Measurements from ENCODE around the gene LNPK.
"Not testable (repeated sequence)": the region's sequence is repeated elsewhere in the genome, so short reads cannot be mapped to it uniquely, and the experiment has no call there.

Gene LNPK

DNA sequence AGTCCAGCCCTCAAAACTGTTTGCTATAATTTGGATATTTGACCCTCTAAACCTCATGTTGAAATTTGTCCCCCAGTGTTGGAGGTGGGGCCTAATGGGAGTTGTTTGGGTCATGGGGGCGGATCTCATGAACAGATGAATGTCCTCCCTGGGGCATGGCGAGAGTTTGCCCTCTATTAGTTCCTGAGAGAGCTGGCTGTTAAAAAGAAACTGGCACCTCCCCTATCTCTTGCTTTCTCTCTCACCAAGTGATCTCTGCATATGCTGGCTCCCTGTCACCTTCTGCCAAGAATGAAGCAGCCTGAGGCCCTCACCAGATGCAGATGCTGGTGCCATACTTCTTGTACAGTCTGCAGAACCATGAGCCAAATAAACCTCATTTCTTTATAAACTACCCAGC is 12.0 kb downstream of the LNPK start:
- Histone ChIP-seq H3K4me3 (ENCODE audit: low read length) (no peak overlapping the region), H3K79me2 (ENCODE audit: control insufficient read depth, low read length) (peaks cover 5% of the 10 kb centered on the region; the same call in 1 of the 2 replicates), H3K27me3 (ENCODE audit: control insufficient read depth, low read length) (no peaks in the 10 kb centered on the region), H3K9me2 (replicated peaks; ENCODE audit: control insufficient read depth, low read length) (no peaks in the 10 kb centered on the region), H3K36me3 (ENCODE audit: control insufficient read depth, low read length) (peaks cover 42% of the 10 kb centered on the region), H3K4me2 (ENCODE audit: low read length) (no peak overlapping the region), H3F3A (ENCODE audit: control insufficient read depth, insufficient read depth) (no peaks in the 10 kb centered on the region), H3K4me1 (ENCODE audit: control insufficient read depth, low read length) (no peaks in the 10 kb centered on the region), H3K27ac (ENCODE audit: low read depth, low read length) (no peak overlapping the region), H3K9me3 (ENCODE audit: control insufficient read depth, insufficient read depth, low read length) (no peaks in the 10 kb centered on the region), H4K20me1 (ENCODE audit: control insufficient read depth, insufficient read depth, low read depth, low read length) (no peaks in the 10 kb centered on the region)
- TF ChIP-seq EZH2phosphoT487 (IDR thresholded peaks at IDR 0.05; ENCODE audit: borderline replicate concordance, low read length), result no peak
- TF ChIP-seq, protein P1, sequence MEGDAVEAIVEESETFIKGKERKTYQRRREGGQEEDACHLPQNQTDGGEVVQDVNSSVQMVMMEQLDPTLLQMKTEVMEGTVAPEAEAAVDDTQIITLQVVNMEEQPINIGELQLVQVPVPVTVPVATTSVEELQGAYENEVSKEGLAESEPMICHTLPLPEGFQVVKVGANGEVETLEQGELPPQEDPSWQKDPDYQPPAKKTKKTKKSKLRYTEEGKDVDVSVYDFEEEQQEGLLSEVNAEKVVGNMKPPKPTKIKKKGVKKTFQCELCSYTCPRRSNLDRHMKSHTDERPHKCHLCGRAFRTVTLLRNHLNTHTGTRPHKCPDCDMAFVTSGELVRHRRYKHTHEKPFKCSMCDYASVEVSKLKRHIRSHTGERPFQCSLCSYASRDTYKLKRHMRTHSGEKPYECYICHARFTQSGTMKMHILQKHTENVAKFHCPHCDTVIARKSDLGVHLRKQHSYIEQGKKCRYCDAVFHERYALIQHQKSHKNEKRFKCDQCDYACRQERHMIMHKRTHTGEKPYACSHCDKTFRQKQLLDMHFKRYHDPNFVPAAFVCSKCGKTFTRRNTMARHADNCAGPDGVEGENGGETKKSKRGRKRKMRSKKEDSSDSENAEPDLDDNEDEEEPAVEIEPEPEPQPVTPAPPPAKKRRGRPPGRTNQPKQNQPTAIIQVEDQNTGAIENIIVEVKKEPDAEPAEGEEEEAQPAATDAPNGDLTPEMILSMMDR (IDR thresholded peaks at IDR 0.05; ENCODE audit: low read depth, low read length, poor library complexity, severe bottlenecking), result no peak

DNA sequence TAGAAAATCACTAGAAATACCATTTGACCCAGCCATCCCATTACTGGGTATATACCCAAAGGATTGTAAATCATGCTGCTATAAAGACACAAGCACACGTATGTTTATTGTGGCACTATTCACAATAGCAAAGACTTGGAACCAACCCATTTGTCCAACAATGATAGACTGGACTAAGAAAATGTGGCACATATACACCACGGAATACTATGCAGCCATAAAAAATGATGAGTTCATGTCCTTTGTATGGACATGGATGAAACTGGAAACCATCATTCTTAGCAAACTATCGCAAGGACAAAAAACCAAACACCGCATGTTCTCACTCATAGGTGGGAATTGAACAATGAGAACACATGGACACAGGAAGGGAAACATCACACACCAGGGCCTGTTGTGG is 14.9 kb downstream of the LNPK start:
- H3K27me3 ChIP-seq (ENCODE audit: control insufficient read depth, low read length); H3K9me3 ChIP-seq (ENCODE audit: control insufficient read depth, insufficient read depth, low read length); H3K9me2 ChIP-seq (replicated peaks; ENCODE audit: control insufficient read depth, low read length); H3K4me3 ChIP-seq (ENCODE audit: low read length); H3F3A ChIP-seq (ENCODE audit: control insufficient read depth, insufficient read depth); H3K4me1 ChIP-seq (ENCODE audit: control insufficient read depth, low read length); H3K4me2 ChIP-seq (ENCODE audit: low read length); H3K27ac ChIP-seq (ENCODE audit: low read depth, low read length); H4K20me1 ChIP-seq (ENCODE audit: control insufficient read depth, insufficient read depth, low read depth, low read length); H3K79me2 ChIP-seq (ENCODE audit: control insufficient read depth, low read length): not testable (repeated sequence)
- peaks cover 44% of the 10 kb centered on the region for H3K36me3 ChIP-seq (ENCODE audit: control insufficient read depth, low read length)

DNA sequence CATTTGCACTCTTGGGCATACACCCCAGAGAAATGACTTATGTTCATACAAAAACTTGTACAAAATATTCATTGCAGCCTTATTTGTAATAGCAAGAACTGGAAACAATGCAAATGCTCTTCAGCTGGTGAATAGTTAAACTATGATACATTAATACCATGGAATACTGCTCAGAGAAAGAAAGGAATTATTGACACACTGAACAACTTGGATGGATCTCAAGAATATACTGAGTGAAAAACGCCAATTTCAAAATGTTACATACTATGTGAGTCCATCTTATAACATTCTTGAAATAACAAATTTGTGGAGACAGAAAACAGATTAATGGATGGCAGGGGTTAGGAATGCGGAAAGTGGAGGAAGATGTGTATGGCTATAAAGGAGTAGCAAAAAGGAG is 17.2 kb downstream of the LNPK start:
- Histone ChIP-seq H3K9me3 (ENCODE audit: control insufficient read depth, insufficient read depth, low read length) (no peaks in the 10 kb centered on the region), H4K20me1 (ENCODE audit: control insufficient read depth, insufficient read depth, low read depth, low read length) (no peaks in the 10 kb centered on the region), H3F3A (ENCODE audit: control insufficient read depth, insufficient read depth) (no peaks in the 10 kb centered on the region), H3K9me2 (replicated peaks; ENCODE audit: control insufficient read depth, low read length) (no peaks in the 10 kb centered on the region), H3K27me3 (ENCODE audit: control insufficient read depth, low read length) (no peaks in the 10 kb centered on the region), H3K4me3 (ENCODE audit: low read length) (no peak overlapping the region), H3K79me2 (ENCODE audit: control insufficient read depth, low read length) (no peaks in the 10 kb centered on the region), H3K27ac (ENCODE audit: low read depth, low read length) (no peak overlapping the region), H3K4me1 (ENCODE audit: control insufficient read depth, low read length) (no peaks in the 10 kb centered on the region), H3K36me3 (ENCODE audit: control insufficient read depth, low read length) (peaks cover 35% of the 10 kb centered on the region), H3K4me2 (ENCODE audit: low read length) (no peak overlapping the region)
- TF ChIP-seq, protein P1 (IDR thresholded peaks at IDR 0.05; ENCODE audit: low read depth, low read length, poor library complexity, severe bottlenecking), result no peak
- no peak for TF ChIP-seq EZH2phosphoT487 (IDR thresholded peaks at IDR 0.05; ENCODE audit: borderline replicate concordance, low read length)

DNA sequence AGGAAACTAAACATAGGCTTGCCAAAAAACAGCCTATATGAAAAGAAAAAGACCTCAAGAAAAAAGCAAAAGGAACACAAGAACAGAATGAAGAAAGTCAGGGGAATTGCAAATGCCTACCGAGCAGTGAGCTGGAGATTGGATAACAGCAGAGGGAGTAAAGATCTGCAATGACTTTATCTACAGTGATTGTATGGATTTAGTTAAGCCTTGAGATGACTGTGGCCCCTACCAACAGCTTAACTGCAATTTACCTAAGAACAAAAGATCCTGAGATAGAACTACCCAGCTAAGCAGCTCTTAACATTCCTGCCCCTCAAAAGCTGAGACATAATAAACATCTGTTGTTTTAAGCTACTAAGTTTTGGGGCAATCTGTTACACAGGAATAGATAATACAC is 20.5 kb downstream of the LNPK start:
- H3F3A ChIP-seq (ENCODE audit: control insufficient read depth, insufficient read depth), result no peaks in the 10 kb centered on the region
- no peak overlapping the region for H3K4me2 ChIP-seq (ENCODE audit: low read length)
- H3K9me2 ChIP-seq (replicated peaks; ENCODE audit: control insufficient read depth, low read length), result no peaks in the 10 kb centered on the region
- H3K79me2 ChIP-seq (ENCODE audit: control insufficient read depth, low read length), result no peaks in the 10 kb centered on the region
- H3K27me3 ChIP-seq (ENCODE audit: control insufficient read depth, low read length), result no peaks in the 10 kb centered on the region
- H3K4me3 ChIP-seq (ENCODE audit: low read length), result no peak overlapping the region
- H3K4me1 ChIP-seq (ENCODE audit: control insufficient read depth, low read length), result no peaks in the 10 kb centered on the region
- H3K36me3 ChIP-seq (ENCODE audit: control insufficient read depth, low read length), result peaks cover 38% of the 10 kb centered on the region
- TF ChIP-seq, protein P1 (IDR thresholded peaks at IDR 0.05; ENCODE audit: low read depth, low read length, poor library complexity, severe bottlenecking), result no peak
- TF ChIP-seq EZH2phosphoT487 (IDR thresholded peaks at IDR 0.05; ENCODE audit: borderline replicate concordance, low read length), result no peak
- H3K9me3 ChIP-seq (ENCODE audit: control insufficient read depth, insufficient read depth, low read length), result no peaks in the 10 kb centered on the region
- H3K27ac ChIP-seq (ENCODE audit: low read depth, low read length), result no peak overlapping the region
- H4K20me1 ChIP-seq (ENCODE audit: control insufficient read depth, insufficient read depth, low read depth, low read length), result no peaks in the 10 kb centered on the region

Data from DOHH2 (cell line).